HAP-1 (cell line): ENCODE results near the gene HSD3B7.

Source experiments
- DNase-seq, 2 experiments: peaks; one replicate each; pipeline ENCODE4 v3.0.0-alpha.2; 2016 to 2020; ENCODE audit warnings: low spot score in 2 of 2
- H3K27me3 ChIP-seq: fragments of 250-450 bp; sonication (Bioruptor Pico); 2 replicates; pipeline ENCODE4 v1.5.1; 2020; ENCODE audit warnings: low read depth, mild to moderate bottlenecking, moderate library complexity
- H3K36me3 ChIP-seq: fragments of 250-450 bp; sonication (Bioruptor Pico); replicated peaks from 2 replicates; pipeline ENCODE4 v1.5.1; 2020; ENCODE audit warnings: mild to moderate bottlenecking
- H3K4me1 ChIP-seq: fragments of 250-450 bp; sonication (Bioruptor Pico); 2 replicates; pipeline ENCODE4 v1.5.1; 2020; ENCODE audit warnings: mild to moderate bottlenecking
- H3K4me3 ChIP-seq: fragments of 250-450 bp; sonication (Bioruptor Pico); 2 replicates; pipeline ENCODE4 v1.5.1; 2020; ENCODE audit warnings: mild to moderate bottlenecking, moderate library complexity
- H3K9me3 ChIP-seq: fragments of 250-450 bp; sonication (Bioruptor Pico); 2 replicates; pipeline ENCODE4 v1.5.1; 2020; ENCODE audit warnings: mild to moderate bottlenecking, moderate library complexity
- in situ Hi-C: fragments of 300-500 bp; cut with MboI; formaldehyde crosslinking; loops from 3 replicates; pipeline ENCODE4 v1.14.3; 2020; ENCODE audit warnings: low sequenced_read_pairs, inconsistent platforms, mixed read lengths

HSD3B7 gene

DNA sequence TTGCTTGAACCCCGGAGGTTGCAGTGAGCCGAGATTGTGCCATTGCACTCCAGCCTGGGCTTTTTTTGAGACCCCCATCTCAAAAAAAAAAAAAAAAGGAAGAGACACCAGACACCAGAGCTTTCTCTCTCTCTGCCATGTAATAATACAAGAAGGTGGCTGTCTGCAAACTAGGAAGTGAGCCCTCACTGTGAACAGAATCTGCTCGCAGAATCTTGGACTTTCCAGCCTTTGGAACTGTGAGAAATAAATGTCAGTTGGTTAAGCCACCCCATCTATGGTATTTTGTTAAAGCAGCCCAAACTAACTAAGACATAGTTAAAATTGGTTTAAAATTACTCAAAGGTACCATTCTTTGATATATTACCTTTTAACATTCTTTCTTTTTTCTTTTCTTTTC is 35.5 kb downstream of the HSD3B7 start:
- H3K4me1 ChIP-seq: no peaks in the 10 kb centered on the region
- no peaks in the 10 kb centered on the region for H3K36me3 ChIP-seq
- H3K27me3 ChIP-seq: no peaks in the 10 kb centered on the region
- no peak overlapping the region for H3K4me3 ChIP-seq
- in situ Hi-C loops: no loop called here
- no peak for DNase-seq
- no peaks in the 10 kb centered on the region for H3K9me3 ChIP-seq

DNA sequence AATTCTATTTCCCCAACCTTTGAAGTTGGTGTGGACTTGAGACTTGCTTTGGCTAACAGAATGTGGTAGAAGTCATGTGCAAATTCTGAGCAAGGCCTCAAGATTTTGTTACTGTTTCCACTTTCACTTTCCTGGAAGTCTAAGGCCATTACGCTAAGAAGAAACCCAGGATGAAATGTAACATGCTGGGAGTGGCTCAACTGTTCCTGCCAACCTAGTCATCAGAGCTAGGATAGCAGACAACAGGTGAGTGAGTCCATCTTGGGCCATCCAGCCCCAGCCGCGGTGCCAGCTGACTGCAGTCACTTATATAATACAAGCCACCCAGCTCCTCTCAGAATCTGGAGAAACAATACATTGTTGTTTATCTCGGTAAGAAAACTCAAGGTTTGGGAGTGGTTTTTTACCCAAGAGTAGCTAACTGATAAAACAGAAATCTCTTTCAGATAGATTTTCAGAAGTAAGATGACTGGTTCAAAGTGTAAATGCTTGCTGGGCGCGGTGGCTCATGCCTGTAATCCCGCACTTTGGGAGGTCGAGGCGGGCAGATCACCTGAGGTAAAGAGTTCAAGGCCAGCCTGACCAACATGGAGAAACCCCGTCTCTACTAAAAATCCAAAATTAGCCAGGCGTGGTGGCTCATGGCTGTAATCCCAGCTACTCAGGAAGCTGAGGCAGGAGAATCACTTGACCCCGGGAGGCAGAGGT is 37.7 kb downstream of the HSD3B7 start:
- Histone ChIP-seq H3K36me3 (no peaks in the 10 kb centered on the region), H3K4me3 (no peak overlapping the region), H3K27me3 (no peaks in the 10 kb centered on the region), H3K9me3 (no peaks in the 10 kb centered on the region), H3K4me1 (no peaks in the 10 kb centered on the region)
- in situ Hi-C loops: no loop called here
- no peak for DNase-seq

DNA sequence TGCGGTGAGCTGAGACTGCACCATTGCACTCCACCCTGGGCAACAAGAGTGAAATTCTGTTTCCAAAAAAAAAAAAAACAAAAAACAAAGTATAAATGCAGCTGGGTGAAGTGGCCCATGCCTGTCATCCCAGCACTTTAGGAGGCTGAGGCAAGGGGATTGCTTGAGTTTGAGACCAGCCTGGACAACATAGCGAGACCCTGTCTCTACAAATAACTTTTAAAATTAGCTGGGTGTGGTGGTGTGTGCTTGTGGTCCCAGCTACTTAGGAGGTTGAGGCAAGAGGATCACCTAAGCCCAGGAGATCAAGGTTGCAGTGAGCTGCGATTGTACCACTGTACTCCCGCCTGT is 38.2 kb downstream of the HSD3B7 start:
- no peaks in the 10 kb centered on the region for H3K9me3 ChIP-seq
- in situ Hi-C loops: no loop called here

DNA sequence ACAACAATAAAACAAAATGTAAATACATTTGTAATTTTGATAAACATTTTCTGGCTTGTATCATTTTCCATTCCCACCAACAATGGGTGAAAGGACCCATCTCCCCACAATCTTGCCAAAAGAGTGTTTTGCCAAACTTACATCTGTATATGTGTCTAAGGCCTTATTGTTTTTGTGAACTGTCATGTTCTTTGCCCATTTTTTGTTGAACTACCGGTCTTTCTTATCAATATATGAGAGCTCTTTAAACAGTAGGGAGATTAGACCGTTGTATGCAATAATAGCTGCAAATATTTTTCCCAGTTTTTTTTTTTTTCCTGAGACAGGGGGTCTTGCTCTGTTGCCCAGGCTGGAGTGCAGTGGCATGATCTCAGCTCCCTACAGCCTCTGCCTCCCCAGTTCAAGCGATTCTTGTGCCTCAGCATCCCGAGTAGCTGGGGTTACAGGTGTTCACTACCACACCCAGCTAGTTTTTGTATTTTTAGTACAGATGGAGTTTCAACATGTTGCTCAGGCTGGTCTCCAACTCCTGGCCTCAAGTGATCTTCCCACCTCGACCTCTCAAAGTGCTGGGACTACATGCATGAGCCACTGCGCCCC is 38.7 kb downstream of the HSD3B7 start:
- no peaks in the 10 kb centered on the region for H3K27me3 ChIP-seq
- no peak overlapping the region for H3K4me3 ChIP-seq
- in situ Hi-C loops: no loop called here
- no peaks in the 10 kb centered on the region for H3K4me1 ChIP-seq
- H3K9me3 ChIP-seq: no peaks in the 10 kb centered on the region
- no peaks in the 10 kb centered on the region for H3K36me3 ChIP-seq
- no peak for DNase-seq

More for the DNA sequence above, 38.2 kb downstream of the HSD3B7 start:
- Histone ChIP-seq H3K27me3 (no peaks in the 10 kb centered on the region), H3K36me3 (no peaks in the 10 kb centered on the region), H3K4me1 (no peaks in the 10 kb centered on the region), H3K4me3 (no peak overlapping the region)
- DNase-seq: no peak

DNA sequence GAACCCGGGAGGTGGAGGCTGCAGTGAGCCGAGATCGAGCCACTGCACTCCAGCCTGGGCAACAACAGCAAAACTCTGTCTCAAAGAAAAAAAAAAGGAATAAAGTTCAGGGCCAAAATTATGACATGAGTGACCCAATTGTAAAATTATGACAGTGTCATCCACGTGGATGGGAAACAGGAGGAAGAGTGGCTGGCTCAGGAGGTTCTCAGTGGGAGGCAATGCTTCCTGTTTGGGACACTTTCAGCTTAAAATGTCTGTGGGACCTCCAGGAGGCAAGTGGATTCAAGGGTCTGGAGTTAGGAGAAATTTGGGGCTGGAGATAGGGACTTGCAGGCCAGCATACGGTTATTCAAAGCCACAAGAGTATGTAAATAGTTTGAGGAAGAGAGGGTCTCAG is 40.3 kb downstream of the HSD3B7 start:
- H3K36me3 ChIP-seq: no peaks in the 10 kb centered on the region
- H3K27me3 ChIP-seq: no peaks in the 10 kb centered on the region
- no peaks in the 10 kb centered on the region for H3K9me3 ChIP-seq
- no peak overlapping the region for H3K4me3 ChIP-seq
- in situ Hi-C loops: no loop called here
- DNase-seq: no peak
- no peaks in the 10 kb centered on the region for H3K4me1 ChIP-seq

DNA sequence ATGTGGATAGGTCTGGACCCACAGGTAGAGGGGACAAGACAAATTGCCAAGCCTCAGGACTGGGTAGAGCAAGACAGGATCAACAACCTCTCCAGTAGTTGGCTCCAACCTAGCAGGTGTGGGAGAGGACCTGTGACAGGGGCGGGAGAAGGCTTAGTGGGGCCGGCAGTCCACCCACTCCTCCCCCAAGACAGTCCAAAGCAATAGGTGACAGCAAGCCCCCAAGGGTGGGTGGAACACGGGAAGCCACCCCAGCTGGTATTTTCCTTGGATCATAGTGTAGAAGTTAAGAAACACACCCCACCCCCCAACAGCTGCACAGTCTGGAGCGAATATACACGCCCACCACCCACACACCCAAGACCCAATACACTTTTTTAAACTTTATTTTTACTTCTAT is 44.3 kb downstream of the HSD3B7 start:
- no peaks in the 10 kb centered on the region for H3K9me3 ChIP-seq
- H3K4me1 ChIP-seq: peaks cover 4% of the 10 kb centered on the region
- no peaks in the 10 kb centered on the region for H3K27me3 ChIP-seq
- H3K4me3 ChIP-seq: no peak overlapping the region
- DNase-seq: no peak
- in situ Hi-C loops: no loop called here
- no peaks in the 10 kb centered on the region for H3K36me3 ChIP-seq

DNA sequence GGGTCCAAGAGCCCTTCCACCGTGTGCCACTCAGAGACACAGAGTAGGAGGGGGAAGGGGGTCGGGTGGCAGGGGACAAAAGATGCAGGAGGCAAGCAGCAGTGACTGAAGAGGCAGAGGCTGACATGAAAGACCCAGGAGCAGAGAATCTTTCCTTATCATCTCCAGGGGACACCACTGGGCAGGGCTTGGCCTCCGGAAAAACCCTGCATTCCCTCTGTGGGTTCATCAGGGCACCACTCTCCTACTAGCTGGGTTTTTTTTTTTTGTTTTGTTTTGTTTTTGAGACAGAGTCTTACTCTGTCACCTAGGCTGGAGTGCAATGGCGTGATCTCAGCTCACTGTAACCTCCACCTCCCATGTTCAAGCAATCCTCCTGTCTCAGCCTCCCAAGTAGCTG is 46.3 kb downstream of the HSD3B7 start:
- DNase-seq: no peak
- H3K4me1 ChIP-seq: peaks cover 6% of the 10 kb centered on the region
- H3K9me3 ChIP-seq: no peaks in the 10 kb centered on the region
- in situ Hi-C loops: no loop called here
- H3K36me3 ChIP-seq: no peaks in the 10 kb centered on the region
- H3K27me3 ChIP-seq: no peaks in the 10 kb centered on the region
- H3K4me3 ChIP-seq: no peak overlapping the region

DNA sequence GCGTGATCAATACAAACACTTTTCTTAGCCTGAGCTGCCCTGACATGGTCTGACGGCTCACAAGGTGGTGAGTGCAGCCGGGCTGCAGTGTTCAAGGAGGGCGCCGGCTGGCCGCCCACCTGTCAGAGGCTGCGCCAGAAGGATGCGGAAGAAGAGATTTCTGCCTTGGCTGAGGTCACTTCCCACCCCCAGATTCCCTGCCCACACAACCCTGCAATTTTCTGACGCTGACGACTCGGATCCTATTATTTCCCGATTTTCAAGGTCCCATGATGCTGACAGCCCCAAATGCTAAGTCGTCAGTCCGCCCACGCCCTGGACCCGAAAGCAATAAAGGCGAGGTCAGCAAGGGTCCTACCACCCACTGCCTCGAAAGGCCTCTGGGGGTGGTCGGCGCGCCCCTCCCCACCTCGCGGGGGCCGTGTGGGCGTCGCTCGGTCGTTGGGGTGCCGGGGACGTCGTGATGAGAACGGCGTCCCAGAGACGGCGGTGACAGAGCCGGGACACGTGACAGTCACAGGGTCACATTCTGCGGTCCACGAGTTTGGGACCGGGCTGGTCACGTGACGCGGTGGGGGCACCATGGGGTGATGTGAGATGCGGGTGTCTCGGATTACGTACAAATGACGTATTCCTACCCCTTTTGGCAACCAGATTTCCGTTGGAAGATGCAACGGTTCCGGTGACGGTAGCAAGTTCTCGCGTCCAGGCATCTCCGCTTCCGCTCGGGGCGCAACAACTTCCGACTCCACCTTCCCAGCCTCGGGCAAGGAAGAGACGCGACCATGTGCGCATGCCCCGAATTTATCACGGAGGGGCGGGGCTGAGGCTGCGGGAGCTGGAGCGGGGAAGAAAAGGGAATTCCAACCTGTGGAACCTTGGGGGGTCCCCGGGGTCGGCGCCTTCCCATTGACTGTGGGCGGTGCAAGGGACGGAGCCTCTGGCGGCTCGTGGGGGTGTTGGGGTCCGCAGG is 48.0 kb downstream of the HSD3B7 start, which contains the start of gene STX4:
Gene STX4 (plus strand): TSS at position 823 of the 973 bp plus-strand sequence. CDS start 248 bp downstream, outside the sequence.
- peak; percentile 88 to 98 for DNase-seq
- Histone ChIP-seq H3K9me3 (no peaks in the 10 kb centered on the region), H3K36me3 (no peaks in the 10 kb centered on the region), H3K27me3 (no peaks in the 10 kb centered on the region), H3K4me1 (peaks cover 6% of the 10 kb centered on the region), H3K4me3 (peak within 1 kb of the TSS; percentile 68)
- in situ Hi-C loops: no loop called here

DNA sequence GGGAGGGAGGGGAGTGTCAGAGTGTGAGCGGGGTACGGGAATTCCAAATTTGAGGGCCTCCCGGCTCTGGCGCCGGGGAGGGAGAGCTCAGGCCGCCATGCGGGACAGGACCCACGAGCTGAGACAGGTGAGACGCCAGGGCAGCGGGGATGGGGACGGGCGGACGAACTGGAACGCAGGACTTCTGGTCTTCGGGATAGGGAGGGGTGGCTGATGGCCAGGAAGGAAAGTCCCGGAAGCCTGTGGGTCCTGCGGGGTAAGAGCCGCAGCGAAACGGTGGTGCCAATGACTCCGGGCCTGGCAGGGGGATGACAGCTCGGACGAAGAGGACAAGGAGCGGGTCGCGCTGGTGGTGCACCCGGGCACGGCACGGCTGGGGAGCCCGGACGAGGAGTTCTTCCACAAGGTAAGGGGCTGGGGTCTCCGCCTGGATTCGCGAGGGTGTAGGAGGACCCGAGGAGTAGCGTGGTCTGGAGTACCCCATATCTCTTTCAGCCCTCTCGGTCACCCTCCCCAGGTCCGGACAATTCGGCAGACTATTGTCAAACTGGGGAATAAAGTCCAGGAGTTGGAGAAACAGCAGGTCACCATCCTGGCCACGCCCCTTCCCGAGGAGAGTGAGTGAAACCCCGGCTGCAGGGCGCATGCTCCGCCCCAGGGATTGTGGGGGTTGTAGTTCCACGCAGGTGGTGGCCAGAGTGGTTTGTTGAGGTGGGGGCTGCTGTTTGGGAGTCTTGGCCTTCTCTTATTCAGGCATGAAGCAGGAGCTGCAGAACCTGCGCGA is 48.9 kb downstream of the HSD3B7 start:
- peak; percentile 79 to 93 for DNase-seq
- Histone ChIP-seq H3K4me3 (peak overlapping the region; percentile 68), H3K27me3 (no peaks in the 10 kb centered on the region), H3K4me1 (peaks cover 6% of the 10 kb centered on the region), H3K36me3 (no peaks in the 10 kb centered on the region), H3K9me3 (no peaks in the 10 kb centered on the region)
- in situ Hi-C loops: no loop called here

DNA sequence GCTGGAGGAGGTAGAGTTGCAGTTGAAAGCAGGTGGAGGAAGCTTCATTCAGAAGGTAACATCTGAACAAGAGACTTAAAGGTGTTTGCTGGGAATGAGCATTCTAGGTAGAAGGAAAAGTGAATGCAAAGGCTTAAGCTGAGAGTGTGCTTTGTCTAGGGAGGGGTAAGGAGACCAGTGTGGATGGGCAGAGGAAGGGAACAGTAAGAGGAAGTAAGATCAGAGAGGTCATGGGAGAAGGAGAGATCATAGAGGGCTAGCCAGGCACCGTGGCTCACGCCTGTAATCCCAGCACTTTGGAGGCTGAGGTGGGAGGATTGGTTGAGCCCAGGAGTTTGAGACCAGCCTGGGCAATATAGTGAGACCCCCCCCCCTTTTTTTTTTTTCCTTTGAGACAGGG is 51.7 kb downstream of the HSD3B7 start:
- in situ Hi-C loops: no loop called here
- no peak overlapping the region for H3K4me3 ChIP-seq
- no peak for DNase-seq

More for the DNA sequence above, 51.7 kb downstream of the HSD3B7 start:
- no peaks in the 10 kb centered on the region for H3K9me3 ChIP-seq
- no peaks in the 10 kb centered on the region for H3K27me3 ChIP-seq
- H3K36me3 ChIP-seq: no peaks in the 10 kb centered on the region
- peaks cover 6% of the 10 kb centered on the region for H3K4me1 ChIP-seq
